Left hindlimb (tissue), 1 donor: Measurements from ENCODE around the gene LRBA.
"Not testable (repeated sequence)": the region's sequence is repeated elsewhere in the genome, so short reads cannot be mapped to it uniquely, and the experiment has no call there.

Experiments
- DNase-seq: peaks from one replicate; pipeline ENCODE4 v3.0.0-alpha.2; 2018

Gene LRBA

GRCh38 chr4:150540959-150541360 is 474.1 kb downstream of the LRBA start:
- no peak for DNase-seq

- DNase-seq: no peak
Measured at GRCh38 chr4:150540536-150540935, 474.5 kb downstream of the LRBA start.

- DNase-seq: not testable (repeated sequence)
Measured at GRCh38 chr4:150537911-150538310, 477.2 kb downstream of the LRBA start.

- DNase-seq: no peak
Measured at GRCh38 chr4:150534818-150535217, 480.3 kb downstream of the LRBA start.

GRCh38 chr4:150533673-150534072 is 481.4 kb downstream of the LRBA start:
- DNase-seq: no peak

- no peak for DNase-seq
Measured at GRCh38 chr4:150525321-150525868, 489.7 kb downstream of the LRBA start.

- no peak for DNase-seq
Measured at GRCh38 chr4:150518559-150518958, 496.5 kb downstream of the LRBA start.

- no peak for DNase-seq
Measured at GRCh38 chr4:150515135-150515534, 499.9 kb downstream of the LRBA start.

GRCh38 chr4:150514709-150515108 is 500.4 kb downstream of the LRBA start:
- DNase-seq: no peak

- no peak for DNase-seq
Measured at GRCh38 chr4:150510176-150510865, 504.8 kb downstream of the LRBA start.

GRCh38 chr4:150507656-150508055 is 507.4 kb downstream of the LRBA start:
- not testable (repeated sequence) for DNase-seq

- DNase-seq: no peak
Measured at GRCh38 chr4:150501983-150502382, 513.1 kb downstream of the LRBA start.

GRCh38 chr4:150501009-150501727 is 513.9 kb downstream of the LRBA start:
- DNase-seq: no peak

GRCh38 chr4:150497612-150498011 is 517.5 kb downstream of the LRBA start:
- DNase-seq: no peak

GRCh38 chr4:150495550-150495949 is 519.5 kb downstream of the LRBA start:
- no peak for DNase-seq

GRCh38 chr4:150493851-150494250 is 521.2 kb downstream of the LRBA start:
- DNase-seq: no peak

GRCh38 chr4:150491132-150492049 is 523.7 kb downstream of the LRBA start:
- no peak for DNase-seq

- no peak for DNase-seq
Measured at GRCh38 chr4:150482581-150482980, 532.5 kb downstream of the LRBA start.

- no peak for DNase-seq
Measured at GRCh38 chr4:150479657-150480056, 535.4 kb downstream of the LRBA start.

GRCh38 chr4:150477869-150478268 is 537.2 kb downstream of the LRBA start:
- no peak for DNase-seq

GRCh38 chr4:150476776-150477175 is 538.3 kb downstream of the LRBA start:
- DNase-seq: no peak

- DNase-seq: no peak
Measured at GRCh38 chr4:150475763-150476162, 539.3 kb downstream of the LRBA start.

GRCh38 chr4:150464523-150464922 is 550.6 kb downstream of the LRBA start:
- no peak for DNase-seq
